BE2C (cell line): ENCODE measurements around the gene CCDC184.

Experiments
- DNase-seq: peaks from one replicate; pipeline ENCODE4 v3.0.0-alpha.2; 2020
- H3K27me3 ChIP-seq: fragments of 250-450 bp; sonication (Bioruptor Pico); 2 replicates; pipeline ENCODE4 v1.5.1; 2020; ENCODE audit warnings: mild to moderate bottlenecking
- H3K36me3 ChIP-seq: fragments of 250-450 bp; sonication (Bioruptor Pico); 2 replicates; pipeline ENCODE4 v1.5.1; 2020; ENCODE audit warnings: mild to moderate bottlenecking
- H3K4me1 ChIP-seq: fragments of 250-450 bp; sonication (Bioruptor Pico); 2 replicates; pipeline ENCODE4 v1.5.1; 2020
- H3K4me3 ChIP-seq: 2 replicates; pipeline ENCODE4 v1.5.1; 2011; ENCODE audit warnings: low read depth, low read length
- H3K9me3 ChIP-seq: fragments of 250-450 bp; sonication (Bioruptor Pico); 2 replicates; pipeline ENCODE4 v1.5.1; 2020
- TF ChIP-seq, protein P1 (sequence below): IDR thresholded peaks from 2 replicates; pipeline ENCODE4 v1.5.1; 2012; ENCODE audit warnings: mild to moderate bottlenecking, low read depth, low read length

Gene CCDC184

DNA sequence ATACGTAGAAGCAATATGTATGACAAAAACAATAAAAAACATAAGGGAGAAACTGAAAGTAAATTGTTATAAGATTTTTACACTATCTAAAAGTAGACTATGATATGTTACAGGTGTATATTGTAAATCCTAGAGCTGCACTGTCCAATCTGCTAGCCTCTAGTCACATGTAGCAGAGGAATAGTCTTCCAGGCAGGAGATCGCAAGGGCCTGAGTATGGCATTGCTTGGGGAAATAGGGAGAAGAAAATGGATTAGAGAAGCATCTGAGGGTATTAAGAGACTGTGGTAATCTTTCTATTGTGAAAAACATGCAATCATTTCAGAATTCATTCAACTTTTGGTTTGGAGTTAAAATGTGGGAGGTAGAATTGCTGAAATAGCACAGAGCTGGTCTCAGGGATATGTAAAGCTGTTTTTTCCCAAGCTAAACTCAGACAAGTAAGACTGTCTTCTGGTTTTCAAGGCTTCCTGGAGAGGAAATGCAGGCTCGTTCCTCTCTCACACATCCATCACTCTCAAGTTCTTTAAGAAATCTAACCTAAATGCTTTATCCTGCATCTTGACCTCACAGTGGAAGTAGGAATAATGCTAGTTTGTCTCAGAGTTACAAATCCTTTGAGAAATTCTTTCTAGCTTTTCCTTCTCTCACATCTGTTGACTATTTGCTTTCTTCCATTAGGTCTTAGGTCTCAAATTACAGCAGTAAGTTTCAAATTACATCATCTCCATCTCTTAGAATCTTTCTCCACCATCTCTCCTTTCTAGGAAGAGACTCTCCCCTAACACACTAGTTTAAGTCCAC lies 7.6 kb upstream of the CCDC184 start:
- Histone ChIP-seq H3K27me3 (peaks cover 18% of the 10 kb centered on the region), H3K4me3 (no peak overlapping the region), H3K36me3 (no peaks in the 10 kb centered on the region), H3K9me3 (no peaks in the 10 kb centered on the region), H3K4me1 (no peaks in the 10 kb centered on the region)
- DNase-seq = no peak
- TF ChIP-seq, protein P1, sequence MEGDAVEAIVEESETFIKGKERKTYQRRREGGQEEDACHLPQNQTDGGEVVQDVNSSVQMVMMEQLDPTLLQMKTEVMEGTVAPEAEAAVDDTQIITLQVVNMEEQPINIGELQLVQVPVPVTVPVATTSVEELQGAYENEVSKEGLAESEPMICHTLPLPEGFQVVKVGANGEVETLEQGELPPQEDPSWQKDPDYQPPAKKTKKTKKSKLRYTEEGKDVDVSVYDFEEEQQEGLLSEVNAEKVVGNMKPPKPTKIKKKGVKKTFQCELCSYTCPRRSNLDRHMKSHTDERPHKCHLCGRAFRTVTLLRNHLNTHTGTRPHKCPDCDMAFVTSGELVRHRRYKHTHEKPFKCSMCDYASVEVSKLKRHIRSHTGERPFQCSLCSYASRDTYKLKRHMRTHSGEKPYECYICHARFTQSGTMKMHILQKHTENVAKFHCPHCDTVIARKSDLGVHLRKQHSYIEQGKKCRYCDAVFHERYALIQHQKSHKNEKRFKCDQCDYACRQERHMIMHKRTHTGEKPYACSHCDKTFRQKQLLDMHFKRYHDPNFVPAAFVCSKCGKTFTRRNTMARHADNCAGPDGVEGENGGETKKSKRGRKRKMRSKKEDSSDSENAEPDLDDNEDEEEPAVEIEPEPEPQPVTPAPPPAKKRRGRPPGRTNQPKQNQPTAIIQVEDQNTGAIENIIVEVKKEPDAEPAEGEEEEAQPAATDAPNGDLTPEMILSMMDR = no peak

DNA sequence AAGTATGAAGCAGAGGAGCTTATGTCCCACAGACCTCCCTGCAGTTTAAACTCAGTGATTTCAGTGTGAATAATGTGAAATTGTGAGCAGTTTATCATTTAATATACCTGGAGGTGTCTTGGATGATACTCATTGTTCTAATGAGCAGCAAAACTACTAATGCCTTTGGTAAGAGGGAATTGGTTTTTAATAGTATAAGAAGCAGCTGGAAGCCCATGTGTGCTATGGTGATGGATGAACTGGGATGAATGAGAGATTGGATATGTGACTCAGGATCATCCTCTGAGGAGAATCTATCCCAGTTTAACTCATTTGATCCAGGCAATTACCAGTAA lies 7.1 kb upstream of the CCDC184 start:
- no peaks in the 10 kb centered on the region for H3K36me3 ChIP-seq
- no peaks in the 10 kb centered on the region for H3K4me1 ChIP-seq
- no peak overlapping the region for H3K4me3 ChIP-seq
- TF ChIP-seq, protein P1 = no peak
- DNase-seq = no peak
- no peaks in the 10 kb centered on the region for H3K9me3 ChIP-seq
- peaks cover 18% of the 10 kb centered on the region for H3K27me3 ChIP-seq

DNA sequence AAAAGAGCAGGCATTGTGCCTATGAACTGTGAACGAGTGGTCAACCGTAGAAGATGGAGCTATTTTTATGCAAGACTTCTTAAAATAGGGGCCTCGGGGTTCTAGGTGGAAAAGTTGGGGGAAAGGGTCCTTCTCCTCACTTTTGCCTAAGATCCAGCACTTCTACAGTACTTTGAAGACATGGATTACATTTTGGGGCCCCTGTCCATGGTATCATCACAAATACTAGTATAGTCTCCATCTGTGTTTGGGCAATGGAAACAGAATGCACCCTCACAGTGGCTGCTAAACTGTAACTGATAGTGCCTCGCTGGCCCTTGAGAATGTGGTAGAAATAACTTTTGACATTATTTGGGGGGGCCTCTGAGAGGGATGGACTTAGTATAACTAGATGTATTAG lies 5.5 kb upstream of the CCDC184 start:
- DNase-seq = no peak
- no peaks in the 10 kb centered on the region for H3K9me3 ChIP-seq
- H3K27me3 ChIP-seq = peaks cover 18% of the 10 kb centered on the region
- no peaks in the 10 kb centered on the region for H3K4me1 ChIP-seq
- no peaks in the 10 kb centered on the region for H3K36me3 ChIP-seq
- no peak overlapping the region for H3K4me3 ChIP-seq
- TF ChIP-seq, protein P1 = no peak

DNA sequence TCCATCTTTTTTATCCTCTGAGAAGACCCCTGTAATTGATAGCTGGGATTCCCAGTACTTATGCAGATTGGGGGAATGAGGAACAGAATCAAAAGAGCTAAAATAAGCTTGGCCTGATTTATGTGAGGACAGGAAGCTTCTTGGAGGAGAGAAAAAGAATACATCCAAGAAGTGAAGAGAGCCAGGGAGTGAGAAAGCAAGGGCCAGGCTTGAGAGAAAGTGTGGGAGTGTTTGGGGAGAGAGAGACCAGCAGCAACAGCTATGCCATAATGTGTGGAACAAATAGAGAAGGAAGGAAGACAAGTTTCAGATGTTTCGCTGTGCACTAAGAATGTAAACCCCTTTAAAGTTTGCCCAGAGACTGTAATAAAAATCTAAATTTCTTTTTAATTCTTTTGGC lies 4.0 kb upstream of the CCDC184 start:
- Histone ChIP-seq H3K27me3 (peaks cover 28% of the 10 kb centered on the region), H3K36me3 (no peaks in the 10 kb centered on the region), H3K4me3 (no peak overlapping the region), H3K9me3 (no peaks in the 10 kb centered on the region), H3K4me1 (no peaks in the 10 kb centered on the region)
- DNase-seq = no peak
- TF ChIP-seq, protein P1 = no peak

DNA sequence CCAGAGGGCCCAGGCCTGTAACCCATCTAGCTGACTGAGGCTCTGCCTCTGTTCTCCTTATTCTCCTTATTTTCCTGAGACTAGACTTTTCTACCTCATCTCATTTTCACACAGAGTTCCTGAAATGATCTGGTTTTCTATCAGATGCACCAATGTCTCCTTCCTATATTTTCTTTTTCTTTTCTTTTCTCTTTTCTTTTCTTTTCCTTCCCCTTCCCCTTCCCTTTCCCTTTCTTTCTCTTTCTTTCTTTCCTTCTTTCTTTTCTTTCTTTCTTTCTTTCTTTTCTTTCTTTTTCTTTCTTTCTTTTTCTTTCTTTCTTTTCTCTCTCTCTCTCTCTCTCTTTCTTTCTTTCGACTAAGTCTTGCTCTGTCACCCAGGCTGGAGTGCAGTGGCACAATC lies 3.0 kb upstream of the CCDC184 start:
- TF ChIP-seq, protein P1 = no peak
- Histone ChIP-seq H3K4me1 (no peaks in the 10 kb centered on the region), H3K9me3 (no peaks in the 10 kb centered on the region), H3K4me3 (no peak overlapping the region), H3K27me3 (peaks cover 37% of the 10 kb centered on the region), H3K36me3 (no peaks in the 10 kb centered on the region)
- DNase-seq = no peak

DNA sequence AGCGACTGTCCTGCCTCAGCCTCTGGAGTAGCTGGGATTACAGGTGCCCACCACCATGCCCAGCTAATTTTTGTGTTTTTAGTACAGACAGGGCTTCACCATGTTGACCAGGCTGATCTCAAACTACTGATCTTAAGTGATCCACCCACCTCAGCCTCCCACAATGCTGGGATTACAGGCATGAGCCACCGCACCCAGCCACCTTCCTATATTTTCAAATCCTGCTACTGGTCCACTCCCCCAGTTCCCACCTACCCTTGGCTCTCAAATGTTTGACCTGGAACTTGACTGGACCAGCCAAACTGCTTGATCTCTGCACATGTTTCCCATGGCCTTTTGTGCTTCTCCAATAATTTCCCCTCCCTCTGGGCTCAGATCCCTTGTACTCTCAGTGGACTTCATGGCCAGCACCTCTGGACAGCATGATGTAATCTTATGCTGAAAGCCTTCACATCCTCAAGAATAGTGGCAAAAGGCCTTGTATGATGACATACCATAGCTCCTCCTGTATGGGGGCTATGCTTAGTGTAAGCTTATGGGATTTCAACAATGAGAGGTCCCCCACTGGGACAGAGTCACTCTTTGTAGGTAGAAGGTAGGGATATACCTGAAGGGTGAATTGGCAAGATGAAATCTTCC lies 2.5 kb upstream of the CCDC184 start:
- TF ChIP-seq, protein P1 = no peak
- Histone ChIP-seq H3K9me3 (no peaks in the 10 kb centered on the region), H3K4me3 (no peak overlapping the region), H3K36me3 (no peaks in the 10 kb centered on the region), H3K4me1 (no peaks in the 10 kb centered on the region), H3K27me3 (peaks cover 38% of the 10 kb centered on the region)
- DNase-seq = no peak
